ENCODE measurements around the gene BTBD16. TPM values are rescaled to one million over a fixed set of nuclear protein-coding genes. Genes with fewer than 3 reads are reported as not detected.

BTBD16 gene
- total and polyA plus RNA-seq, 2 of the 4 experiments (the other 2 are of a cell fraction): not detected

DNA sequence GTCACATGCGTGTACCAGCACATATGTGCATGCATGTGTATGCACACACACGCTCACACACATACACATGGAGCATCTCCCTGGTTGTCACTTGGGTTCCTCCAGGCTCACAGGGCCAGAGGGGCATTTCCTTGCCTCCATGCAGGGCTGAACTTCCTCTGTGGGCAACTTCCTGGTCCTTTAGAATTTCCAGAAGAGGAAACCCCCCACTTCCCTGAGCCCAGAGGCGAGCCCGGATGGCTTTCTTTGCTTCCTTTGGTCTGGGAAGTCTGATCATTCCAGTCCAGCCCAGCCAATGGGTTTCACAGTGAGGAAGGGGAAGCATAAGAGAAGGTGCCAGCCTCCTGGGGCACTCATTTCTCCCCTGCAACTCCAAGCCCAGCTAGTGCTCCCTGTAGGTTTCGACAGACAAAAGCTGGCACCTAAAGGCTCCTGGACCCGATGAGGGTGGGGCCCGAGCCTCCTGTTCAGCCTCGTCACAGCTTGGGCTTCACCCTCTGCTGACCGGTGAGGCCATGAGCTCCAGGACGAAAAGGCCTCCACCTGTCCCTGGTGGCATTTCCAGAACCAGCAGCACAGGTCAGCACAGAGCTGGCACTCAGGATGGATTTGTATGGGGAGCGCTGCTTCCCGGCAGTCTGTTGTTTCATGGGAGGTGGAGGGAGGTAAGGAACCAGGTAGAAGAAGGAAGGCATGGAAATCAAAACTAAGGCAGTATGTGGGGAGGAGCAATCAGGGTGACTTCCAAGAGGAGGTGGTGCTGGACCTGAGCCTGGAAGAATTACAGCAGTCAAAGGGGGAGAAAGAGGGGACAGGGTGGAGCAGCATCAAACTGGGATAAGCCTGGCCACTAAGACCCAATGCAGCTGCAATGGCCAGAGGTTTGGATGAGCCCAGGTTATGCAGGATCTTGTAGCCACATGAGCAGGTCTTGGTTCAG, 23.7 kb downstream of the BTBD16 start:
- Histone ChIP-seq H2BK5ac (ENCODE audit: low read depth, low read length, poor library complexity, severe bottlenecking) (no peak overlapping the region), H3K36me3 (ENCODE audit: control insufficient read depth, insufficient read depth, low read length) (no peaks in the 10 kb centered on the region), H2AFZ (replicated peaks; ENCODE audit: low read length, poor library complexity) (peak overlapping the region; percentile 36), H3K4me2 (ENCODE audit: low read depth, low read length) (no peak overlapping the region), H2BK120ac (ENCODE audit: low read depth, low read length) (no peak overlapping the region), H3K18ac (ENCODE audit: low read depth, low read length) (no peak overlapping the region), H3K27me3 (ENCODE audit: control insufficient read depth, insufficient read depth, low read length) (peaks cover 17% of the 10 kb centered on the region; the same call in 1 of the 2 replicates), H3K56ac (ENCODE audit: extremely low read depth, insufficient read depth, low read length) (no peak overlapping the region), H4K8ac (ENCODE audit: low read depth in 2 of 2, low read length in 2 of 2) (no peak overlapping the region), H3K23ac (ENCODE audit: low read depth, low read length) (no peak overlapping the region), H2BK15ac (ENCODE audit: low read depth, low read length) (no peak overlapping the region), H3K4me1 (ENCODE audit: control insufficient read depth, insufficient read depth, low read length) (no peaks in the 10 kb centered on the region), H3K4me3 (ENCODE audit: insufficient read depth, low read depth, low read length) (no peak overlapping the region), H3K4ac (ENCODE audit: low read depth, low read length) (no peak overlapping the region), H4K5ac (ENCODE audit: low read depth, low read length) (no peak overlapping the region), H3K9me3 (ENCODE audit: control insufficient read depth, insufficient read depth, low read length) (no peaks in the 10 kb centered on the region), H4K91ac (ENCODE audit: insufficient read depth, low read depth, low read length) (no peak overlapping the region), H2AK5ac (ENCODE audit: low read depth, low read length) (no peak overlapping the region), H2AK9ac (replicated peaks; ENCODE audit: low read depth, low read length, poor library complexity) (no peak overlapping the region), H3K9me1 (ENCODE audit: insufficient read depth, low read length) (0 out of 2 replicates have a peak, but pooled peaks cover 2% of the 10 kb centered on the region), H3K79me1 (ENCODE audit: low read depth in 1 of 2, low read length in 2 of 2) (no peaks in the 10 kb centered on the region), H2BK20ac (ENCODE audit: low read depth, low read length) (no peak overlapping the region), H3K9ac (ENCODE audit: low read depth, low read length) (no peak overlapping the region), H3K14ac (replicated peaks; ENCODE audit: low read depth, low read length) (no peak overlapping the region), H4K20me1 (ENCODE audit: insufficient read depth, low read length) (no peaks in the 10 kb centered on the region), H3K27ac (ENCODE audit: insufficient read depth, low read length) (no peak overlapping the region)
- no TSS peak for BruUV-seq (replicated peaks)
- in situ Hi-C loops (cut with MboI; ENCODE audit: low sequenced_read_pairs): loop anchor here (5.0 kb wide), 2 partner anchors 138 to 273 kb away; no protein-coding TSS in a partner anchor
- ATAC-seq (ENCODE audit: low read depth) (no peak), DNase-seq (no peak)
- dilution Hi-C loops (cut with HindIII; ENCODE audit: low sequenced_read_pairs, unreplicated experiment): no loop called here
- no peak for TF ChIP-seq FOS (IDR thresholded peaks at IDR 0.05; ENCODE audit: low read depth, low read length)
- TF ChIP-seq RCOR1 (IDR thresholded peaks at IDR 0.05; ENCODE audit: insufficient replicate concordance, low read length): no peak
- no peak for TF ChIP-seq POLR2A (IDR thresholded peaks at IDR 0.05; ENCODE audit: low read depth, low read length)
- TF ChIP-seq, protein P1, sequence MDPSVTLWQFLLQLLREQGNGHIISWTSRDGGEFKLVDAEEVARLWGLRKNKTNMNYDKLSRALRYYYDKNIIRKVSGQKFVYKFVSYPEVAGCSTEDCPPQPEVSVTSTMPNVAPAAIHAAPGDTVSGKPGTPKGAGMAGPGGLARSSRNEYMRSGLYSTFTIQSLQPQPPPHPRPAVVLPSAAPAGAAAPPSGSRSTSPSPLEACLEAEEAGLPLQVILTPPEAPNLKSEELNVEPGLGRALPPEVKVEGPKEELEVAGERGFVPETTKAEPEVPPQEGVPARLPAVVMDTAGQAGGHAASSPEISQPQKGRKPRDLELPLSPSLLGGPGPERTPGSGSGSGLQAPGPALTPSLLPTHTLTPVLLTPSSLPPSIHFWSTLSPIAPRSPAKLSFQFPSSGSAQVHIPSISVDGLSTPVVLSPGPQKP (IDR thresholded peaks at IDR 0.05; ENCODE audit: borderline replicate concordance, low read depth, low read length): no peak
- no peak for TF ChIP-seq RAD21 (IDR thresholded peaks at IDR 0.05; ENCODE audit: low read length)
- no peak for TF ChIP-seq MXI1 (IDR thresholded peaks at IDR 0.05; ENCODE audit: borderline replicate concordance, low read depth, low read length)
- TF ChIP-seq CHD1 (IDR thresholded peaks at IDR 0.05; ENCODE audit: low read depth, low read length): no peak
- TF ChIP-seq MAZ (IDR thresholded peaks at IDR 0.05; ENCODE audit: borderline replicate concordance, low read depth, low read length): no peak
- intact Hi-C loops (cut with micrococcal nuclease): no loop called here
- WGBS, 2 experiments (ENCODE audit: extremely low coverage in 2 of 2, insufficient read length in 1 of 2): 85% methylated on average over 5 of the region's 12 CpGs; no CpG with 5 or more reads in 1 of the 2 experiments
- CTCF ChIA-PET: no interaction called here
- POLR2A ChIA-PET (ENCODE audit: unreplicated experiment): no interaction called here

Data from IMR-90 (cell line).